HS-5 (cell line): ENCODE data around the gene KCNF1.

ENCODE experiments used
- DNase-seq: peaks from one replicate; pipeline ENCODE4 v3.0.0-alpha.2; 2012; ENCODE audit warnings: low read depth

The KCNF1 gene

GRCh38 chr2:10911291-10912075 is at the start of gene KCNF1:
KCNF1 (plus strand) TSS chr2:10911934; CDS start chr2:10912427, 493 bp downstream.
- DNase-seq = no peak

- DNase-seq = no peak
These were observed 49.4 kb upstream of the KCNF1 start for GRCh38 chr2:10862330-10862729.

- DNase-seq = no peak
These were observed 48.7 kb upstream of the KCNF1 start for GRCh38 chr2:10863047-10863446.

GRCh38 chr2:10863837-10864236 is 47.9 kb upstream of the KCNF1 start:
- no peak for DNase-seq

GRCh38 chr2:10864251-10864650 is 47.5 kb upstream of the KCNF1 start:
- no peak for DNase-seq

GRCh38 chr2:10864861-10865636 is 46.7 kb upstream of the KCNF1 start:
- DNase-seq = no peak

- DNase-seq = no peak
These were observed 45.9 kb upstream of the KCNF1 start for GRCh38 chr2:10865841-10866240.

GRCh38 chr2:10867692-10868420 is 43.9 kb upstream of the KCNF1 start:
- DNase-seq = no peak

GRCh38 chr2:10868465-10869314 is 43.0 kb upstream of the KCNF1 start:
- DNase-seq = peak; percentile 61

GRCh38 chr2:10871978-10872377 is 39.8 kb upstream of the KCNF1 start:
- DNase-seq = no peak

- no peak for DNase-seq
These were observed 38.6 kb upstream of the KCNF1 start for GRCh38 chr2:10873171-10873570.

- no peak for DNase-seq
These were observed 37.8 kb upstream of the KCNF1 start for GRCh38 chr2:10873790-10874437.

GRCh38 chr2:10875126-10875525 is 36.6 kb upstream of the KCNF1 start:
- no peak for DNase-seq

- DNase-seq = no peak
These were observed 35.3 kb upstream of the KCNF1 start for GRCh38 chr2:10876394-10876793.

GRCh38 chr2:10876963-10877362 is 34.8 kb upstream of the KCNF1 start:
- DNase-seq = no peak

GRCh38 chr2:10877651-10878111 is 34.1 kb upstream of the KCNF1 start:
- no peak for DNase-seq

GRCh38 chr2:10878268-10878915 is 33.3 kb upstream of the KCNF1 start:
- DNase-seq = no peak

GRCh38 chr2:10879159-10879558 is 32.6 kb upstream of the KCNF1 start:
- DNase-seq = no peak

- DNase-seq = no peak
These were observed 31.8 kb upstream of the KCNF1 start for GRCh38 chr2:10879624-10880585.
